GM21390 (cell line): ENCODE measurements around the gene ADAM10.
A peak's percentile ranks its signal among the peaks of the same experiment; 100 is the strongest.
"Not testable (repeated sequence)": the region's sequence is repeated elsewhere in the genome, so short reads cannot be mapped to it uniquely, and the experiment has no call there.

Source experiments
- ATAC-seq: cut with Tn5 transposase; IDR thresholded peaks from one replicate; pipeline ENCODE4 v1.9.1; 2021; ENCODE audit not compliant: unreplicated experiment

The ADAM10 gene, protein sequence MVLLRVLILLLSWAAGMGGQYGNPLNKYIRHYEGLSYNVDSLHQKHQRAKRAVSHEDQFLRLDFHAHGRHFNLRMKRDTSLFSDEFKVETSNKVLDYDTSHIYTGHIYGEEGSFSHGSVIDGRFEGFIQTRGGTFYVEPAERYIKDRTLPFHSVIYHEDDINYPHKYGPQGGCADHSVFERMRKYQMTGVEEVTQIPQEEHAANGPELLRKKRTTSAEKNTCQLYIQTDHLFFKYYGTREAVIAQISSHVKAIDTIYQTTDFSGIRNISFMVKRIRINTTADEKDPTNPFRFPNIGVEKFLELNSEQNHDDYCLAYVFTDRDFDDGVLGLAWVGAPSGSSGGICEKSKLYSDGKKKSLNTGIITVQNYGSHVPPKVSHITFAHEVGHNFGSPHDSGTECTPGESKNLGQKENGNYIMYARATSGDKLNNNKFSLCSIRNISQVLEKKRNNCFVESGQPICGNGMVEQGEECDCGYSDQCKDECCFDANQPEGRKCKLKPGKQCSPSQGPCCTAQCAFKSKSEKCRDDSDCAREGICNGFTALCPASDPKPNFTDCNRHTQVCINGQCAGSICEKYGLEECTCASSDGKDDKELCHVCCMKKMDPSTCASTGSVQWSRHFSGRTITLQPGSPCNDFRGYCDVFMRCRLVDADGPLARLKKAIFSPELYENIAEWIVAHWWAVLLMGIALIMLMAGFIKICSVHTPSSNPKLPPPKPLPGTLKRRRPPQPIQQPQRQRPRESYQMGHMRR

GRCh38 chr15:58749532-58750337 is at the start of gene ADAM10:
Gene ADAM10, minus strand, starts transcription at chr15:58749707. Its CDS starts 173 bp downstream, at chr15:58749534.
- peak; percentile 76 for ATAC-seq

GRCh38 chr15:58797505-58797904 is 48.0 kb upstream of the ADAM10 start:
- ATAC-seq = no peak

- ATAC-seq = no peak
These were observed 46.3 kb upstream of the ADAM10 start for GRCh38 chr15:58795825-58796224.

DNA sequence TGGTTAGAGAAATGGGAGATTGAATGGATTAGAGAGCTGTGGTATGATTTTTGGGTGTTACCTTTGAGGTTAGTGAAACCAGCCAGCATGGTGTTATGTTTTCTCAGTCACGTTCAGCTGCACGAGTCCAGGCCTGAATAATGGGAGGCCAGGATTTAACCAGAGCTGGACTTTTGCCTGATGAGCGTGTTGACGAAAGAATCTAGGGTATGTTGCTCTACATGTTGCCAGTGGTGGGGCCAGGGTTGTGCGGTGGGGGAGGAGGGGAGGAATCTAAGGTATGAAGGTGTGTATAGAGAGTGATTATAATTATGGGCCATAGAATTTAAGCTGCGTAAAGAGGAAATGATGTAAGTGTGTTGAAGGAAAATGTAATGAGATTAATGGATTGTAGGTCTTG is 44.4 kb upstream of the ADAM10 start:
- no peak for ATAC-seq

DNA sequence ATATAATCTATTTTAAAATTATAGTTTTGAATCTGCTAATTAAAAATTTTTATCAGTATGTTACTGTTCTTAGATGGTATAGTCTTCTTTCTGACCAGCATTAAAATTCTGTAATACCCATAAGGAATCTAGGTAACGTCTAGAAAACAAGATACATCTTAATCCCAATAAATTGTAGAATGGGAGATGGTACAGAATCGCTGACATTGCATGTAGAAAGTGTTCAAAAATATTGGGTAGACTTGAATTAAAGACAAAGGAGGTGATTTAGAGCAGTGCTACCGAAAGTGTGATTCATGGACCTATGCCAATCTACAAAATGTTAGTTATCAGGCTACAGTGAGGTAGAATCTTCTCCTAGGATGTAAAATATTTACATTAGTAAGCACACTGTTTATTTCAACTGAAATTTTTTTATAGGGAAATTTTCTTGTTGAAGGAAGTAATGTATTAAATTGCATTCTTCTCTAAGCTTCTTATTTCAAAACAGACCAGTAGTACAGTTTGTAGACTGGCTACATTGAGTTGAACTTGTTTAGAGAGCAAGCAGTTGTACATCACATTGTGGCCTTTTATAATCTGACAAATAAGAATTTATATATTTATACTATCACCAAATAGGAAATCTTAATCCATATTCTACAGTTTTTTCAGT is 38.7 kb upstream of the ADAM10 start:
- ATAC-seq = no peak

- ATAC-seq = no peak
These were observed 35.8 kb upstream of the ADAM10 start for GRCh38 chr15:58785355-58785754.

- no peak for ATAC-seq
These were observed 30.0 kb upstream of the ADAM10 start for GRCh38 chr15:58779554-58779953.

- ATAC-seq = peak; percentile 69
These were observed 27.6 kb upstream of the ADAM10 start for GRCh38 chr15:58777107-58777506.

- no peak for ATAC-seq
These were observed 25.9 kb upstream of the ADAM10 start for GRCh38 chr15:58775402-58775801.

DNA sequence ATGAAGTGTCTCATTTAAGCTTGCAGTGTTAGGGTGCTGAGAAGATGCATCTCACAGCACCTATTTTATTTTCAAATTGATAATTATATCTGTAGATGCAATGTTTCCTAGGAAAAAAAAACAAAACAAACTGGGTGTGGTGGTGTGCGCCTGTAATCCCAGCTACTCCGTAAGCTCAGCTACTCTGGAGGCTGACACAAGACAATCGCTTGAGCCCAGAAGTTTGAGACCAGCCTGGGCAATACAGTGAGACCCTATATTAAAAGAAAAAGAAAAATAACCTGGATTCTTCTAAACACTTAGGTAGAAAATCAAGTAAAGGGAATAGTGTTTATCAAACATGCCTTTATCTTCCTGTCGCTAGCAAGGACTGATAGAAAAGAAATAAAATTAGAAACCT is 23.5 kb upstream of the ADAM10 start:
- no peak for ATAC-seq

DNA sequence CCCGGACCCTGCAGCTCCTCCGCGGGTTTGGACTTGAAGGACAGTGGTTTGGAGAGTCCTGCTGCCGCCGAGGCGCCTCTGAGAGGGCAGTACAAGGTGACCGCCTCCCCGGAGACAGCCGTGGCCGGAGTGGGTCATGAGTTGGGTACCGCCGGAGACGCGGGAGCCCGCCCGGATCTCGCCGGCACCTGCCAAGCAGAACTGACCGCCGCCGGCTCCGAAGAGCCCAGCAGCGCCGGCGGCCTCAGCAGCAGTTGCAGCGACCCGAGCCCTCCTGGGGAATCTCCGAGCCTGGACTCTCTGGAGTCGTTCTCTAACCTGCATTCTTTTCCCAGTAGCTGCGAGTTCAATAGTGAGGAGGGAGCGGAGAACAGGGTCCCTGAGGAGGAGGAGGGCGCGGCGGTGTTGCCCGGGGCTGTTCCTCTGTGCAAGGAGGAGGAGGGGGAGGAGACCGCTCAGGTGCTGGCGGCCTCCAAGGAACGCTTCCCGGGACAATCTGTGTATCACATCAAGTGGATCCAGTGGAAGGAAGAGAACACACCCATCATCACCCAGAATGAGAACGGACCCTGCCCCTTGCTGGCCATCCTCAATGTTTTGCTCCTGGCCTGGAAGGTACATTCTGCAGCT is 22.2 kb upstream of the ADAM10 start:
- peak; percentile 9 for ATAC-seq

DNA sequence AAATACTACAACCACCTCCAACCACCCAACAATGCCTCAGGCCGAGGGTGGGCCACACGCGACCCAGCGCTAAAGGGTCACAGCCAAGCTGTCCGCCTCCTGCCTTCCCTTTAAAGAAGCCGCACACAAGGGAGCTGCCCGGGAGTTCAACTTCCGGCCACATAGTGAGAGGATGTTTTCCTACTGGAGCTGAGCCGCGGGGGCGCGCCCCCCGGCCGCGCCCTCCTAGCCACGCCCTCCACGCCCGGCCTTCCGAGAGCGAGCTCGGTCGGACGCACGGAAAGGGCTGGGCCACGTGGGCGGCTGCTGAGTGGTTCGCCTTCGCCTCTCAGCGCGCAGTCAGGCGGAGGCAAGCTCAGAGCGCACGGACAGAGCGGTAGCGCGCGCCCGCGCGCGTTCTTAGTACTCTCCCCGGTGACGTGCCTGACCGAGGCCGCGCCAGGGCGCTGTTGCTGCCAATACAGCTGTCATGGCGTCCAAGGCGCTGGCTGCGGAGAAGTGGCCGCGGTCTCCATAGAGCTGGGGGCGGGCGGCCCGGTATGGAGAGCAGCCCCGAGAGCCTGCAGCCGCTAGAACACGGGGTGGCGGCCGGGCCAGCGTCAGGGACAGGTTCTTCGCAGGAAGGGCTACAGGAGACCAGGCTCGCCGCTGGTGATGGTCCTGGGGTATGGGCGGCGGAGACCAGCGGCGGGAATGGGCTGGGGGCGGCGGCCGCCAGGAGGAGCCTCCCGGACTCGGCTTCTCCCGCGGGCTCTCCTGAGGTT is 21.5 kb upstream of the ADAM10 start, which contains the start of gene MINDY2:
MINDY2 (plus strand) TSS at position 446 of the 764 bp plus-strand sequence; CDS start at position 540, 94 bp downstream.
- peak; percentile 92 for ATAC-seq

DNA sequence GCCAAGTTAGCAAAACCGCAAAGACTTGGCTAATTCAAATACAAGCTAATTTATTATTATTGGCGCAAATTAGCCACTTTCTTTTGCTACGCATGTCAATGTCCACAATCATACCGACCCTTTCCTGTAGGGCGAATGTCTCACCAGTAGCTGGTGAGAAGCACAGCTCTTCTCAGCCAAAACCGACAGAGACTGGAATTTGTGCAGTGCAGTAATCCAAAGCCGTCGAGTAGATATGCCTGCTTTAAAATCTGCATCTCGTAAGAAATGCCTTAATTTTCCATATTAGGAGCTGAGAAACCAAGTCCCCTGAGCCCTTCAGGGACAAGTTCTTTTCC is 21.0 kb upstream of the ADAM10 start:
- ATAC-seq = peak; percentile 12

DNA sequence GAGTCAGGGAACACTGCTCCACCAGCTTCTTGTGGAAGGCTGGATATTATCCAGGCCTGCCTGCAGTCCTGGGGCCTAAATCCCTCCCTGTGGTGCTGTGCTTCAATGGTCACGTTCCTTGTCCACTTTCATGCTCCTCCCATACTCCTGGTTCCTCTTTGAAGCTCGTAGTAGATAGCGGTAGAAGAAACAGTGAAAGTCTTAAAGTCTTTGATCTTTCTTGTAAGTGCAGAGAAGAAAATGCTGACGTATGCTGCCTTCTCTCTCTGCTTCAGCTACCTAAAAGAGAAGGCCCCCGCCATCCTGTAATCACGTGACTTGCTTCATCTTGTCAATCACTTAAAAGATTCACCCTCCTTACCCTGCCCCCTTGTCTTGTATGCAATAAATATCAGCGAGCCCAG is 19.1 kb upstream of the ADAM10 start:
- not testable (repeated sequence) for ATAC-seq

- ATAC-seq = no peak
These were observed 16.8 kb upstream of the ADAM10 start for GRCh38 chr15:58766290-58766689.

DNA sequence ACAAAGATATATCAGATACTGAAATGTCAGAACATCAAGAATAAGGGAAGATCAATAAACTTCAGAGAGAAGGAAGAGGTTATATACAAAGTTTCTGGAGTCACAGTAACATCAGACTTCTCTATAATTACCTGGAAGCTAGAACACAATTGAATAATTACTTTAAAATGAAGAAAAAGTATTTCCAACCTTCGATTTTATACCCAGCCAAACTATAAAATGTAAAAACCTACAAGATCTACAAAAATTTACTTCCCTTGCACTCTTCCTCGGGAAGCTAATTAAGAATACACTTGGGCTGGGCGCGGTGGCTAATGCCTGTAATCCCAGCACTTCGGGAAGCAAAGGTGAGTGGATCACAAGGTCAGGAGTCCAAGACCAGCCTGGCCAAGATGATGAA is 15.0 kb upstream of the ADAM10 start:
- ATAC-seq = no peak

DNA sequence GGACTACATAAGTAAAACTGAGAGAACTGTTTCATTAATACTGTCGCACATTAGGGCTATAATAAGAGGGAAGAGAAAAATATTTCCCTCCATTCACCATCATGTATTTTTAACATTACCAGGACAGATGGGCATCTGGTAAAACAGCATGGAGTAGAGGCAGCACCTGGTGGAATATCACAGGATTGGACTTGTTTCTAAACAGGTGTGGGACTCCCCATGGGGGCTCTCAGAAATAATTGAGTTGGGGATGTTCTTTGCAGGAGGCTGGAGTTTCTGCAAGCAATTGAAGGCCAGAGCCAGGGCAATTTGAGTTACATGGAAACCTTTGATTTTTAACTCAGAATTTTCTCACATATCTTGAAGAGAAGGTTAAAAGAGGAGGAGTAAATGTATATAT is 13.2 kb upstream of the ADAM10 start:
- no peak for ATAC-seq

- no peak for ATAC-seq
These were observed 12.8 kb upstream of the ADAM10 start for GRCh38 chr15:58762285-58762684.

GRCh38 chr15:58761010-58761388 is 11.5 kb upstream of the ADAM10 start:
- no peak for ATAC-seq
